GM21529 (cell line): ENCODE data around the gene MED23.

Source experiments
- ATAC-seq: cut with Tn5 transposase; IDR thresholded peaks from one replicate; pipeline ENCODE4 v1.9.1; 2021; ENCODE audit not compliant: unreplicated experiment

MED23 gene

DNA sequence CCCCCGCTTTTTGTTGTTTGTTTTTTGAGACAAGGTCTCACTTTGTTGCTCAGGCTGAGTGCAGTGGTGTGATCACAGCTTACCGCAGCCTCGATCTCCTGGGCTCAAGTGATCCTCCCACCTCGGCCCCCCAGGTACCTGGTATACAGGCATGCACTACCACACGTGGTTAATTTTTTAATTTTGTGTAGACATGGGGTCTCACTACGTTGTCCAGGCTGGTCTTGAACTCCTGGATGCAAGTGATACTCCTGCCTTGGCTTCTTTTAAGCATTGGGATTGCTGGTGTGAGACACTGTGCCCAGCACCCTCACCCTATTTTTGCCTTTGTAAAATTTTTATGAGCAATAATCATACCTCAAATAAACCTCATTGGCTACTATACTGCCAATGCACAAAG is 14.5 kb upstream of the MED23 start:
- ATAC-seq: no peak

DNA sequence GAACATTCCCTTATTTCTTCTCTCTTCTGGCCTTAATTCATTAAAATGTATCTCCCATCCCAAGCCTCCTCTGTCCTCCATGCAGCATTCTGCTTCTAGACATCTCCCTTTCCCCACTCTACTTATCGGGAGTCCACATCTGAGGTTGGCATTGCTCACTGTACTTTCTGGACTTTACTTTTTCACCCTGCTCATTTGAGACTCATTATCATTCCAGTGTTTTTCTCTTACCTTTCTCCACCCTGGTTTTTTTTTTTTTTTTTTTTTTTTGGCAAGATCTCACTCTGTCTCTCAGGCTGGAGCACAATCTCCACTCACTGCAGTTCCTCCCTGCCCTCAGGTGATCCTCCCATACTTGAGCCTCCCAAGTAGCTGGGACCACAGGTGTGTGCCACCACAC is 13.5 kb upstream of the MED23 start:
- ATAC-seq: no peak

DNA sequence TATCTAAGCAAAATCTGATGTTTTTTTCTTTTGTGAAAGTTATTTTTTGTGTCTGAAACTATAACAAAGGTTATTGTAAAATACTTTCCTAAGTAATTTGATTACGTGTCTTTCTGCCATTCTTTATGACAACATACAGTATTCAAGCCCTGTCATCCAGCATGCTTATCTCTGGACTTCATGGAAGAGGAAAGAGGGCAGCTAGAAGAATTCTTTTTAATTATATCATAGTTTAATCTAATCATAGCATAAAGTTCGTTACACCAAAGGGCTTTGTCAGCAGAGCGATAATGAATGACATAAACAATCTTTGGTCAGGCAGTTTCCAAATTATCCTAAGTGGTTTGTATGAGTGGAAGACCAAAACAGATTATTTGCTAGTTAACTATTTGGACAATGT is 12.5 kb upstream of the MED23 start:
- no peak for ATAC-seq

DNA sequence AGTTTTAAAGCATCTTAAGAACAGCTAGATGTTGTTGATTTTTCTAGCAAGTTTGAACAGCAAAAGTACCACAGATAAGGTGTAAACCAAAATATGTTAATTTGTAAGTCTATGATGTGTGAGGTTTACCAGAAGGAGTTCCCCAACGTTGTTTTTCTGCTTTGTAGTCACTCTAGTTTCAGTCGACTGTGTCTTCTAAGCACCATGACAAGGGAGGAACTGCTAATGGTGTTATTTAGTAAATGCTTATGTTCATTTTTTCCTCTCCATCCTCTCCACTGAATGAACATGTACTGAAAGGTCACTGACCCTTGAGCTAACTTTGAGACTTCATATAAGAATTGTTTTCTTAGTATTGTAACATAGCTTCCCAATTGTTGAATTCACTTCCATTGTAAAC is 12.1 kb upstream of the MED23 start:
- no peak for ATAC-seq

DNA sequence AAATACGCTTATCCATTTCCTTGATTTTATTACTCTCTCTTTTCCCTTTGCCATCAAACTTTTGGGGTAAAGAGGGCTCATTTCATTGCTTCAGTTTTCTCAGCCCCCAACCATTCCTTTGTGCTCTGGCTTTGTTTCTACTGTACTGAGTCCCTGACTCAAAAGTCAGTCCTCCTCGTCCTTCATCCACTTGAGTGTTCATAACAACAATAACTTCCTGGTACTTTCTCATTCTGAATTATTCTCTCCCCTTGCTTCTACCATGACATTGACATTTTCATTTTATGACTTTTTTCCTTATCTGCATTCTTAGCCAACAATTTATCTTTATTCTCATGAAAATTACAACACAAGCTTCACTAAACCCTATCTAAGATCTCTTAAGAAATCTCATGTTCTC is 10.0 kb upstream of the MED23 start:
- ATAC-seq: no peak

DNA sequence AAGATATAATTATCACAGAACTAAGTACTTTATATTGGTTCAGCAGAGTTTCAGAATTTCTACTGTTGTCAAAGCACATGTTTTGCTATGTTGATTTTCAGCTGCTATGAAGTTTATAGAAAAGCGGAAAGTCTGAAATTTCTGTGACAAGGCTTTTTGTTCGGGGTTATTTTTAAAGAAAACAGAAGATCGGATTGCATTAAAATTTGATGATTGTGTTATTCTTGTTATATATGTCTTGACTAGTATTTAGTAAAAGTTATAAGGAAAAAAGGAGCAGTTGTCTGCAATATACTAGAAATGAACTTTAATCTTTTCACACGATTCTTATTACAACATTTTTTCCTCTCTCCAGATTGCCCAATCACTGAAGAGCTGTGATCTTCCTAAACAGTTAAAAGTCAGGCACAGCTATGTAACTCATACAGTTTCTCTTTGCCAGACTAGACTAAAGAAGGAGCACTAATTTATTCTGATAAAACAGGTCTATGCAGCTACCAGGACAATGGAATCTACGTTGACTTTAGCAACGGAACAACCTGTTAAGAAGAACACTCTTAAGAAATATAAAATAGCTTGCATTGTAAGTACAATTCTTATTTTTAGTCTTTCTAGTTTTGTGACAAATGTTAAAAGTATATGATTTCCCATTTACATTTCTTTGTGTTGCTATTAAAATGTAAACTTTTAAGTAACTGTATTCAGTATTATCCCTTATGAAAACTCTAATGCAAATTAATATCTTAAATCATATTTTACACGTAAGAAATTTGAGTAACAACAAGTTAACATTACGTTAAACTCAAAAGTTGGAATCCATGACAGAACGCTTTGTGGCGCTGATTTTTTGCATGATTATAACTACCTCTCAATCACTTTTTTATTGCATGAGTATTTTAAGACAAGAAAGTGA is 9.1 kb upstream of the MED23 start, which contains the start of gene ENPP3:
Gene ENPP3 (plus strand): TSS at position 423 of the 913 bp plus-strand sequence. CDS start 83 bp downstream, at position 506.
- no peak for ATAC-seq

DNA sequence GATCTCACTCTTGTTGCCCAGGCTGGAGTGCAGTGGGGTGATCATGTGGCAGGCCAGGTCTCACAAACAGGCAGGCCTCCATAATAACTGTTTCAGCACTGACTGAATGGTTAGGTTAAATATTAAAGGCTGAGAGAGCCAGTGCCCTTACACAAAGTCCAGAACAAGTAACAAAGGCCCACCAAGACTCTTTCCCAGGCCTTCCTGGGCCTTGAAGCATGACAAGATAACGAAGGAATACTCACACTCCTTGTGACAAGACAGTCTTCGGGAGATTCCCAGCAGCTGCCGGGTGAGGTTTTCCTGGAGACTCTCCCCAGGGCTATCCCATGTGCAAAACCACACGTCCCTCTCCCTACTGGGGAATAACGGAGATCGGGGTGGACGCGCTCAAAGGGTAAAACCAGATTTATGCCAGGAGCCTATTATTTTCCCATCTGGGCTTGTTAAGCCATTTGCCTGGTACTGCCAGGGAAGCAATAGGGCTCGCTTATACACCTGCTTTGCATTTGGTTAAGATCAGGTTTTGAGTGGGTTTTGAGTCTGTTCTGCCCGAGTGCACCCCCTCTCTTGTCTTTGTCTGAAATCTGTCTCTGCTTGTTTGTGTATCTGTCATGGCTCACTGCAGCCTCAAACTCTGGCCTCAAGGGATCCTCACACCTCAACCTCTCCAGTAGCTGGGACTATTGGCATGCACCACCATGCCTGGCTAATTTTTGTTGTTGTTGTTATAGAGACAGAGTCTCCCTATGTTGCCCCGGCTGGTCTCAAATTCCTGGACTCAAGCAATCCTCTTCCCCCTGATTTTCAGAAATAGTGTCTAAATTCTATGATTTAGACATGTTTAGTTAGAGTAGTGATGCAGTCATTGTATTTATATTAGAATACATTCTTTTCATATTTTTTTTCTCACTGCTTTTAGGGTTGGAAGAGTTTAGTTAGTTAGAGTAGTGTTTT is 7.6 kb upstream of the MED23 start:
- ATAC-seq: peak; percentile 89

DNA sequence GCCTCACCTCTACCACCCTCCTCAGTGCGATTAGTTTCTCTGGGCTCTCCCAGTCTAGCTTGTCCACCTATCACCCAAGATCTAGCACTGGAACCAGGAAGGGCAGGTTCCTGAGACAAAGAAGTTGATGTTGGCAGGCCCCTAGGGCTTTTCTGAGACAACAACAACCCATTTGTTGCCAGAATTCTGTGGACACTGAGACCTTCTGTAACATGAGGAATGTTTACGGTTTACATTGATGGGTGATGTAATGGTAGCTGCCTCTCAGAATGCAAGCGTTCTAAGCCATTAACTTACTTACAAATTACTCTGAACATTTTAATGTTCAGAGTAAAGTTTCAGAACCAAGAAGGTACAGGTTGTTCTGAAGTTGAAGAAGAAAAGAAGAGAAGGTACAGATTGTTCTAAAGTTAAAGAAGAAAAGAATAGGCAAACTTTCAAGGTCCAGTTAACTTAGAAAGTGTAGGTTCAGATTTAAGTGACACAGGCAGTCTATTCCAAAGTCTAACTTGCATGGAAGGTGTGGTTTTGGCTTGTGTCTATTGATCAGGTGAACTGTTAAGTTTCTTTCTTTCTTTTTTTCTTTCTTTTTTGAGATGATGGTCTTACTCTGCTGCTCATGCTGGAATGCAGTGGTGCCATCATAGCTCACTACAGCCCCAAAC is 3.7 kb upstream of the MED23 start:
- ATAC-seq: no peak

DNA sequence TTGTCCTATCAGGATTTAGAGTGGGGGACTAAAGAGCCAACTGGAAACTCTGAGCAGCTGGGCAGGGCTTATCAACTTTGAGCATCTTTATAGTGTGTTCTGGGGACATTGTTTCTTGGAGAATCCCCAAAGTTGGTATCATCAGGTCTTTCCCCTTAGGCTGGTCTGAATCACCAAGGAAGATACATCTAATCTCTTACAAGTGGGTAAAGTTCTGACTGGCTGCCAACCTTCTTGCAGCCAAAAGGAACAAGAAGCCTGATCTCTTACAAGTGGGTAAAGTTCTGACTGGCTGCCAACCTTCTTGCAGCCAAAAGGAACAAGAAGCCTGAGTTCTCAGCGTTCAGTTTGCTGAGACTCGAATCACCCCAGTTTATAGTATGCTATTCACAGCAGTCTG is 1.6 kb upstream of the MED23 start:
- ATAC-seq: no peak

DNA sequence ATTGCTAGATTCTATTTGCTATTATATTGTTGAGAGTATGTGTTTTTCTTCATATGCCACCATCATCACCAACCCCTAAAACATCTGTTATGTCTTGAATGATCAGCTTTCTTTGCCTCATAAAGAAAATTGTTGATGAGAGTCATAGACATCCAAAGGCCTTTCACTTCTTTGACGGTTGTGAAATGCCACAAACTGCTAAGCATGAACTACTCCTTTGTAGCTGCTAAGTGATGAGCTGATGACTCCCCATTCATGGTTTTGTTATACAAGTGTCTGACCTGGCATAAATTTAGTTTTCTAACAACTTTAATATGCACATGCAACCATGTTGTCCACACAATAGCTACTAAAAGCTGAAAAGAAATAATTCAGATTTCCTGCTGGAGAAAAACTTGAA is 684 bp upstream of the MED23 start:
- ATAC-seq: no peak

DNA sequence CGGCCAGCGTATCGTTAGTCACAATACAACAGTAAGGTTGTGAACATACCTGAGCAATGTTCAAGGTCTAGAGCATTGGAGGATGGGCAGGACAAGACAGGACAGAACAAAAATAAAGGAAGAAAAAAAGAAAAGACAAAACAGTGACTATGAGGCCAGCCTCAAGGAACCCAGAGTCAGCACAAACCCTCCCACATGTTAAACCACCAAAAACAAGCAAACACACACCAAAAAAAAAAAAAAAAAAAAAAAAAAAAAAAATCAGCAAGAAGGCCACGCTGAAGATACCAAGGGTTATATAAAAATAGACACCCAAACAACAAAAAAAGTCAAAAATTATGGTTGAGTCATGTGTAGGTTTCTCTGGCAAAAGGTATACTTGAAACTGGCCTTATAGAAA is 12.8 kb downstream of the MED23 start:
- no peak for ATAC-seq

DNA sequence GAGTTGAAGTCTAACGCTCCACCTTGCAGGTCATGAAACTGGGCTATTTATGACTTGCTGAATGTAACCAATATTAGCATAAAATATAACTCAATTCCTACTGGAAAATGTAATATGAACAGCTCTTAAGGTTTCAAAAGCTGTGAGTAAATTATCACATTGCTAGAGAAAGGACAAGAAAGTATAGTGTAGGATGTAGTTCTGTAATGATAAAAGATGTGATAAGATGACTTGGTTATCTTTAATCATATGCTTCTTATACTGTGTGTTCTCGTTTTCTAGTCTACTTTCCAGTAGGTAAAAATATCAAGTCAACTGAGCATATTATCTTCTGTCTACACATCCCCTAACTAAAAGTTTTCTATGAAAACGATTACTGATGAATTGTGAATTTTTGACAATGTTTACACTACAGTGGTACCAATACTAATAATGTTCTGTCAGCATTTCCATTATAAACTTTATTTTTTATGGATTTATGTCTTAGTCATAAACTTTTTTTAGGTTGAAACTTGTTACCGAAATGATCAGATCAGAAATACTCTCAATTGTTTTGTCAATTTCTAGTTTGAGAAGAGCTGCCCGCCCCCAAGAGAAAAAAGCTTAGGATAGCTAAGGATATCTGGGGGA is 14.6 kb downstream of the MED23 start:
- no peak for ATAC-seq

DNA sequence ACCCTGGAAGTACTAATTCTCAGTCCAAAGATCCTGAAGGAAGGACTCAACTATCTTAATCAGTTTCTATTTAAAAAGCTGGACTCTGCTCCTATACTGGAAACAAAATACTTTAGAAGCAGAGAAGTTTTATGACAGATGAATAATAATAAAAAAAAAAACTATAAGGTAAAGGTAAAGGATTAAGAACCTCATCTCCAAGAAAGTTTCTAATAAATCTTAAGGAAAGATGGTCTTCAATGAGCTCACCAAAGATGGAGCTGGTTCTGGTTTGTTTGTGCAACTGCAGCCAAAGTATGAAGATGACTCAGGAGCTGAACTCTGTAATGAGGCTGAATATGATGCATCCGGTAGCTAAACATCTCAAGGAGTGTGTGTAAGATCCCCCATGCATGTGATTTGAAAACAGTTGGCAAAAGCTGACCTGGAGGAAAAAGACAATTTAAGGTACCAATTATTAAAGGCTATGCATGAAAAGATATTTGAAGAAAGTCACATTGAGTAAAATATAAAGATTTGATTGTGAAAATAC is 25.2 kb downstream of the MED23 start:
- no peak for ATAC-seq

DNA sequence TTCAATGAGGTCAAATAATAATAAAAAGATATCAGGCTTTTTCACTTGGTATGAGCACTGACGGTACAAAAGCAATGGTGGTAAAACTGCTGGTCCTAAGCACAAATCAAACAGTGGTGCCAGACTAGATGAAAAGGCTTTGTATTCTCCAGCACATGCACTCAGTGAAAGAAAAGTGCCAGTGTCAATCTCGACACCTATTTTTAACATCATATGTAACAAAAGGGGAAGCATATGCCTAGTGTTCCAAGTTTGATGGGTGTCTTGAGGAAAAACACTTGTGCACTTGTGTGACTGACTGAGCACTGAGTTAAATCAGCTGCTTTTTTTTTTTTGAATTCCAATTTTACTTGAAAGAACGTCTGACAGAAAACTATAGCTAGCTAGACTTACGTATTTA is 27.3 kb downstream of the MED23 start:
- no peak for ATAC-seq

DNA sequence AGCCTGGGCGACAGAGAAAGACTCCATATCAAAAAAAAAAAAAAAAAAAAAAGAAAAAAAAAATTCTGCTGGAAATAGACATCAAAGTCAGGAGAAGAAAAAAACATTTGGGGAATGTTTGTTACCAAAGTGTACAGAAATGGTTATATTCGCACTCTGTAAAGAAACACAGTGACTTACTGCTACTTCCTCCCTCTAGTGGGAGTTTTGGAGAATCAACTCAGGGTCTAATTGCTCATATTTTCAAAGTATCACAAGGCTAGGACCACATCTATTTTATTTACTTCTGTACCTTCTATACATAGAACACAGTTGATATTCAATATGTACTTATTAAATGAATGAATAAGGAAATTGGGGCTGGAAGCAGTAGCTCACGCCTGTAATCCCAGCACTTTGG is 30.6 kb downstream of the MED23 start:
- no peak for ATAC-seq

DNA sequence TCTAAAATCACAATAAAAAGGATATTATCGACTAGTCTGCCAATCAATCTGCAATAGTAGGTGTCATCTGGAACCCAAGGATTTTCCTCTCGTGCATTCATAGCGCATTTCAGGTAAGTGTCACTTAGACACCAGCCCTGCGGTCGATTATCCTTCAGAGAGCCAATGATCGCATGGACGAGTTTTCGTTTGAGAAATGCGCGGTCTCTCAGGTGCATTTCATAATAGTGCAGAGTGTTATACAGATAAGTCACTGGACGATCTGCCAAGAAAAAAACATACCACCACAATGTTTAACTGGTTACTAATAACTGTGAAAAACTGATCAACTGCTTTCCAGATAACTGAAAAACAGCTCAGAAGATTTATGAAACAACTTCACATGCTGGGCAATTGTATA is 34.0 kb downstream of the MED23 start:
- no peak for ATAC-seq

DNA sequence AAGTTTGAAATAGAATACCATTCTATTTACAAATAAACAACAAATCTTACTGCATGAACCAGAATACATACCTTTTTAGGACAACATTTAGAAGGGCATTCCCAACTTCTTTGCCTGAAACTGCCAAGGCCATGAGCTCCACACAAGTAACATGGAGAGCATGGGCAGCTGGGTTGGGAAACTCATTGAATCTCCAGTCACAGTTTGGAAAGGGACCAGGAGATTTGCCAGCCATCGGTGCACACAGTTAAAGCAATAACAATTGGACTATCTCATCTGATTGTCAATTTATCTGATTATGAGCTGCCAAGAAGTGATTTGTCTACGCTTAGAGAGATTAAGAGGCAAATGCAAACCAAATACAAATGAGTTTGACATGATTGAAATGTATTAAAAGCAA is 35.1 kb downstream of the MED23 start:
- ATAC-seq: no peak

DNA sequence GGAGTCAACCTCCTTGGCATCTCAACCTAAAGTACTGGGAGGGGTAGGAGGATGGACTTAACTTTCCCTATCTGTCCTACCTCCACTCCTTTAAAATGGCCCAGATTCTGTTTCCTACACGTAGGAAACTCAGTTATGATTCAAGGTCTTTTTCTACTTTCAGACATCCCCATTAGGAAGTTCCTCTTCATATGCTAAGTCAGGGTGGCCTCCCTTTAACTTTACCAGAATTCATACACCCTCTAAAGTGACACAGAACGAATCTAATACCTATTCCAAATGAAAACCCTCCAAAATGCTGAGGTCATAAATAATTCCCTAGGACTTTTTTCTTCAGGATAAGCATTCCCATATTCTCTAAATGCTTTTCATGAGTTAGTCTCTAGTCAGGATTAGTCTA is 39.4 kb downstream of the MED23 start:
- no peak for ATAC-seq

DNA sequence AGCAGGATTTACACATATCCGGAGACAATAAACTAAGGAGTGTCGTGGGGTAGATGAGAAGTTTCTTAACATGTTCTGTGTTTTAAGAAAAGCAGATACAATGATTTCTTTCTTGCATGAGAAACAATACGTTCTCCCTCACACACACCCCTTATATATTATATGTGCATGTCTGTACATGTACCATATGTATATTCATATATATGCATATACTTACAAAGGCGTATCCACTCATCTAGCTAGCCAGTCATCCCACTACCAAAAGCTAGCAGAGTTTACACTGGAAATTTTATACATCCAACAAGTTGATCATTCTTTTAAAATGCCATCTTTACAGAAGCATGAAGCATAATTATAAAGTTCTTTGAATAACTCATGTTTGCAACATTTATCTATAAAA is 40.1 kb downstream of the MED23 start:
- no peak for ATAC-seq

DNA sequence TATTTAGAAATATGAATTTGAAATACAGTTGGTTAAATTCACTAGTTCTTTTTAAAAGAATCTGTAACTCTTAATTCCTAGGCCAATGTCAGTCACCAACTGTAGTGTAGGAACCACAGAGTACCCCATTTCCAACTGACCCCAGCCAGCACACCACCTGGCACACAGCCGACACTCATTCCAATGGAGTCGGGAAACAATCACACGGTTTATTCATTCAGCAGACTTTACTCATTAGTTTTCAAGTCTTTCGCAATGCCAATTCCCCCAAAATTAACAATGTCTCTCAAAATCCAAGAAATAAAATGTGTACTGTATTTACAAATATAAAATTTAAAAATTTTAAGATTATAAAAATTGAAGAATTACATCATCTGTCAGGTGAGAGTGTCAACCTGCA is 41.5 kb downstream of the MED23 start:
- no peak for ATAC-seq

DNA sequence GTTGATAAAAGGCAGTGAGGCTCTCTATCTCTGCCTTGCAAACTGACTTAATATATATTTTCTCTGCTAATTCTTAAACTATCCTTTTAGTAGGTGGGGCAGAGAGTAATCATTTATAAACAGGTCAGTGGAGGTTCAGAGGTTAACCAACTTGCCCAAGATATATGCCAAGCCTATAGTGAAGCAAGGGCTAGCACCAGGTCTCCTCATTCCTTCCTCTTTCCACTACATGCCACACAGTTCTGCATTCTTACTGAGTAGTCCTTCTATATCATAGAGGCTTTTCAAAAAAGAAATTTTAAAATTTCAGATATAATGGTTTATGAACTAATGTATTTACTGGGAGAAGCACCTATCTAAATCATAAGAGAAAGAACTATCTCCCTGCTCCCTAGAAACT is 46.5 kb downstream of the MED23 start:
- no peak for ATAC-seq
